K562 (cell line): ENCODE results near the gene BLZF1. TPM values are rescaled to one million over a fixed set of nuclear protein-coding genes. Genes with fewer than 3 reads are reported as not detected.

Source experiments
- ATF3 ChIP-seq, 2 experiments: fragments of 450-650 bp in 1 of 2; sonication (generic) in 1 of 2; formaldehyde crosslinking in 1 of 2; IDR thresholded peaks in 1 of 2; conservative IDR thresholded peaks in 1 of 2; 2 replicates each; pipeline versions ENCODE4 v1.6.1 to v1.8.1; 2016 to 2023; ENCODE audit warnings: mild to moderate bottlenecking in 2 of 2, moderate library complexity in 2 of 2, inconsistent platforms in 1 of 2, missing genetic modification reagents in 1 of 2
- BHLHE40 ChIP-seq: IDR thresholded peaks from 2 replicates; pipeline ENCODE4 v1.6.1; 2011; ENCODE audit warnings: low read length, improper control_type of control experiment
- DPF2 ChIP-seq: fragments of 450-650 bp; IDR thresholded peaks from 2 replicates; pipeline ENCODE4 v1.6.1; 2016
- HDAC3 ChIP-seq: fragments of 450-650 bp; IDR thresholded peaks from 2 replicates; pipeline ENCODE4 v1.6.1; 2018; ENCODE audit warnings: borderline replicate concordance, mild to moderate bottlenecking, moderate library complexity; ENCODE audit not compliant: partially characterized antibody
- KLF16 ChIP-seq: IDR thresholded peaks from 2 replicates; pipeline ENCODE4 v1.6.1; 2016; ENCODE audit warnings: antibody characterized with exemption
- NR2C2 ChIP-seq, 2 experiments: fragments of 200-800 bp in 1 of 2; sonication (Bioruptor generic) in 1 of 2; sonication (generic) in 1 of 2; formaldehyde crosslinking in 1 of 2; IDR thresholded peaks; 2 replicates each; pipeline versions ENCODE4 v1.6.1 to v1.8.0; 2016 to 2022; ENCODE audit warnings: mild to moderate bottlenecking in 1 of 2, missing compliant biosample characterization in 1 of 2, missing genetic modification characterization in 1 of 2, missing genetic modification reagents in 1 of 2
- RCOR1 ChIP-seq, 2 experiments: IDR thresholded peaks; 2 replicates each; pipeline ENCODE4 v1.6.1; 2012; ENCODE audit warnings: low read depth in 2 of 2, low read length in 2 of 2, borderline replicate concordance in 1 of 2, improper control_type of control experiment in 1 of 2
- SRSF7 ChIP-seq: fragments of 200-400 bp; formaldehyde crosslinking; optimal IDR thresholded peaks from 2 replicates; pipeline ENCODE3; 2017; ENCODE audit warnings: mild to moderate bottlenecking, low read depth, low read length
- ZC3H11A ChIP-seq: IDR thresholded peaks from 2 replicates; pipeline ENCODE4 v1.6.1; 2012; ENCODE audit warnings: low read depth, low read length, improper control_type of control experiment
- ZNF561 ChIP-seq: fragments of 450-650 bp; formaldehyde crosslinking; conservative IDR thresholded peaks from 2 replicates; pipeline ENCODE4 v1.4.0; 2020; ENCODE audit warnings: mild to moderate bottlenecking, moderate library complexity
- polyA plus RNA-seq, 8 experiments: library from polyadenylated mRNA; depleted of rRNA in 4 of 8; stranded (reverse) in 5 of 8; unstranded in 3 of 8; fragments of >200 nt; fragmentation: Nextera tagmentation in 2 of 8; fragmentation: Illumina TruSeq in 1 of 8; extraction: Ambion mirVana in 2 of 8; extraction: Trizol in 1 of 8; gene quantifications; 2 replicates each; pipeline versions ENCODE4 v1.2.1 to v1.2.3, GENCODE V29; 2011 to 2014; ENCODE audit warnings: inconsistent platforms in 1 of 8, missing spikeins in 1 of 8
- total RNA-seq, 7 experiments: library from RNA; depleted of rRNA in 6 of 7; stranded (reverse); fragments of >200 nt in 6 of 7; fragmentation: Illumina TruSeq in 2 of 7; extraction: Trizol in 2 of 7; gene quantifications; 2 replicates each; pipeline versions ENCODE4 v1.2.1 to v1.2.3, GENCODE V29; 2011 to 2021; ENCODE audit warnings: low replicate concordance in 1 of 7
- TF ChIP-seq, protein P1 (sequence below): fragments of 450-650 bp; IDR thresholded peaks from 2 replicates; pipeline ENCODE4 v1.6.1; 2016; ENCODE audit warnings: missing biosample characterization, missing genetic modification characterization
- TF ChIP-seq, protein P2 (sequence below): fragments of 200-600 bp; sonication (generic); IDR thresholded peaks from one replicate; pipeline ENCODE4 v1.6.1; 2012; ENCODE audit warnings: mild to moderate bottlenecking, low read depth, low read length, inconsistent platforms
- TF ChIP-seq, protein P3 (sequence below), 2 experiments: fragments of 450-650 bp; IDR thresholded peaks; 2 replicates each; pipeline ENCODE4 v1.6.1; 2016

BLZF1 gene
- total and polyA plus RNA-seq, 9 of the 15 experiments (the other 6 are each of a cell fraction or from before 2014, with no cell fraction given): 20.5 to 32.8 (median 25.3) TPM

DNA sequence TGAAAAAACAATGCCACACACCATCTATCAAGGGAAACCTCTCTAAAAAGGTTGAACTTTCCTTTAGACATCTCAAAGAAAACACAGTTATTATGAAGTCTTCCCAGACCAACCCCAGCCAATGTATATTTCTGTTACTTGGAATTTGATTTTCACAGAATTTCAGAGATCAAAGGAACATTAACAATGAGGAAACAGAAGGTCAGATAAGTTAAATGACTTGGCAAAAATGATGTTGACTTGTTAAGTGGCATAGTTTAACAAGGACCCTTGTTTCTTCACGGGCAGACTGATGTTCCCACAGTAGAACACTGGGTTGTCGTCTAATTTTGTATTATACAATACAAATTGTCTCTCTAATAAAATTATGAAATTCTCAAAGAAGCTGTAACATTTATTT is 29.4 kb upstream of the BLZF1 start (continued):
- TF ChIP-seq NR2C2 (CRISPR knock-in tag; IDR thresholded peaks at IDR 0.05) (no peak), NR2C2 (tag; IDR thresholded peaks at IDR 0.05) (0 out of 2 replicates have a peak, but pooled peaks have one; percentile 23), DPF2 (peak; percentile 86), ZC3H11A (no peak), SRSF7 (no peak), ZNF561 (CRISPR knock-in tag) (no peak), KLF16 (no peak), BHLHE40 (no peak), HDAC3 (peak; percentile 25), ATF3 (IDR thresholded peaks at IDR 0.05) (no peak), ATF3 (CRISPR knock-in tag; conservative IDR thresholded peaks at IDR 0.05) (no peak), RCOR1 (IDR thresholded peaks at IDR 0.05; ENCODE audit: borderline replicate concordance in 1 of 2, low read depth in 2 of 2, low read length in 2 of 2) (peak in 1 of 2 experiments; percentile 59; a peak in 1 of 4 replicates)
- TF ChIP-seq, protein P1, sequence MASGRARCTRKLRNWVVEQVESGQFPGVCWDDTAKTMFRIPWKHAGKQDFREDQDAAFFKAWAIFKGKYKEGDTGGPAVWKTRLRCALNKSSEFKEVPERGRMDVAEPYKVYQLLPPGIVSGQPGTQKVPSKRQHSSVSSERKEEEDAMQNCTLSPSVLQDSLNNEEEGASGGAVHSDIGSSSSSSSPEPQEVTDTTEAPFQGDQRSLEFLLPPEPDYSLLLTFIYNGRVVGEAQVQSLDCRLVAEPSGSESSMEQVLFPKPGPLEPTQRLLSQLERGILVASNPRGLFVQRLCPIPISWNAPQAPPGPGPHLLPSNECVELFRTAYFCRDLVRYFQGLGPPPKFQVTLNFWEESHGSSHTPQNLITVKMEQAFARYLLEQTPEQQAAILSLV (tag): no peak
- TF ChIP-seq, protein P2, sequence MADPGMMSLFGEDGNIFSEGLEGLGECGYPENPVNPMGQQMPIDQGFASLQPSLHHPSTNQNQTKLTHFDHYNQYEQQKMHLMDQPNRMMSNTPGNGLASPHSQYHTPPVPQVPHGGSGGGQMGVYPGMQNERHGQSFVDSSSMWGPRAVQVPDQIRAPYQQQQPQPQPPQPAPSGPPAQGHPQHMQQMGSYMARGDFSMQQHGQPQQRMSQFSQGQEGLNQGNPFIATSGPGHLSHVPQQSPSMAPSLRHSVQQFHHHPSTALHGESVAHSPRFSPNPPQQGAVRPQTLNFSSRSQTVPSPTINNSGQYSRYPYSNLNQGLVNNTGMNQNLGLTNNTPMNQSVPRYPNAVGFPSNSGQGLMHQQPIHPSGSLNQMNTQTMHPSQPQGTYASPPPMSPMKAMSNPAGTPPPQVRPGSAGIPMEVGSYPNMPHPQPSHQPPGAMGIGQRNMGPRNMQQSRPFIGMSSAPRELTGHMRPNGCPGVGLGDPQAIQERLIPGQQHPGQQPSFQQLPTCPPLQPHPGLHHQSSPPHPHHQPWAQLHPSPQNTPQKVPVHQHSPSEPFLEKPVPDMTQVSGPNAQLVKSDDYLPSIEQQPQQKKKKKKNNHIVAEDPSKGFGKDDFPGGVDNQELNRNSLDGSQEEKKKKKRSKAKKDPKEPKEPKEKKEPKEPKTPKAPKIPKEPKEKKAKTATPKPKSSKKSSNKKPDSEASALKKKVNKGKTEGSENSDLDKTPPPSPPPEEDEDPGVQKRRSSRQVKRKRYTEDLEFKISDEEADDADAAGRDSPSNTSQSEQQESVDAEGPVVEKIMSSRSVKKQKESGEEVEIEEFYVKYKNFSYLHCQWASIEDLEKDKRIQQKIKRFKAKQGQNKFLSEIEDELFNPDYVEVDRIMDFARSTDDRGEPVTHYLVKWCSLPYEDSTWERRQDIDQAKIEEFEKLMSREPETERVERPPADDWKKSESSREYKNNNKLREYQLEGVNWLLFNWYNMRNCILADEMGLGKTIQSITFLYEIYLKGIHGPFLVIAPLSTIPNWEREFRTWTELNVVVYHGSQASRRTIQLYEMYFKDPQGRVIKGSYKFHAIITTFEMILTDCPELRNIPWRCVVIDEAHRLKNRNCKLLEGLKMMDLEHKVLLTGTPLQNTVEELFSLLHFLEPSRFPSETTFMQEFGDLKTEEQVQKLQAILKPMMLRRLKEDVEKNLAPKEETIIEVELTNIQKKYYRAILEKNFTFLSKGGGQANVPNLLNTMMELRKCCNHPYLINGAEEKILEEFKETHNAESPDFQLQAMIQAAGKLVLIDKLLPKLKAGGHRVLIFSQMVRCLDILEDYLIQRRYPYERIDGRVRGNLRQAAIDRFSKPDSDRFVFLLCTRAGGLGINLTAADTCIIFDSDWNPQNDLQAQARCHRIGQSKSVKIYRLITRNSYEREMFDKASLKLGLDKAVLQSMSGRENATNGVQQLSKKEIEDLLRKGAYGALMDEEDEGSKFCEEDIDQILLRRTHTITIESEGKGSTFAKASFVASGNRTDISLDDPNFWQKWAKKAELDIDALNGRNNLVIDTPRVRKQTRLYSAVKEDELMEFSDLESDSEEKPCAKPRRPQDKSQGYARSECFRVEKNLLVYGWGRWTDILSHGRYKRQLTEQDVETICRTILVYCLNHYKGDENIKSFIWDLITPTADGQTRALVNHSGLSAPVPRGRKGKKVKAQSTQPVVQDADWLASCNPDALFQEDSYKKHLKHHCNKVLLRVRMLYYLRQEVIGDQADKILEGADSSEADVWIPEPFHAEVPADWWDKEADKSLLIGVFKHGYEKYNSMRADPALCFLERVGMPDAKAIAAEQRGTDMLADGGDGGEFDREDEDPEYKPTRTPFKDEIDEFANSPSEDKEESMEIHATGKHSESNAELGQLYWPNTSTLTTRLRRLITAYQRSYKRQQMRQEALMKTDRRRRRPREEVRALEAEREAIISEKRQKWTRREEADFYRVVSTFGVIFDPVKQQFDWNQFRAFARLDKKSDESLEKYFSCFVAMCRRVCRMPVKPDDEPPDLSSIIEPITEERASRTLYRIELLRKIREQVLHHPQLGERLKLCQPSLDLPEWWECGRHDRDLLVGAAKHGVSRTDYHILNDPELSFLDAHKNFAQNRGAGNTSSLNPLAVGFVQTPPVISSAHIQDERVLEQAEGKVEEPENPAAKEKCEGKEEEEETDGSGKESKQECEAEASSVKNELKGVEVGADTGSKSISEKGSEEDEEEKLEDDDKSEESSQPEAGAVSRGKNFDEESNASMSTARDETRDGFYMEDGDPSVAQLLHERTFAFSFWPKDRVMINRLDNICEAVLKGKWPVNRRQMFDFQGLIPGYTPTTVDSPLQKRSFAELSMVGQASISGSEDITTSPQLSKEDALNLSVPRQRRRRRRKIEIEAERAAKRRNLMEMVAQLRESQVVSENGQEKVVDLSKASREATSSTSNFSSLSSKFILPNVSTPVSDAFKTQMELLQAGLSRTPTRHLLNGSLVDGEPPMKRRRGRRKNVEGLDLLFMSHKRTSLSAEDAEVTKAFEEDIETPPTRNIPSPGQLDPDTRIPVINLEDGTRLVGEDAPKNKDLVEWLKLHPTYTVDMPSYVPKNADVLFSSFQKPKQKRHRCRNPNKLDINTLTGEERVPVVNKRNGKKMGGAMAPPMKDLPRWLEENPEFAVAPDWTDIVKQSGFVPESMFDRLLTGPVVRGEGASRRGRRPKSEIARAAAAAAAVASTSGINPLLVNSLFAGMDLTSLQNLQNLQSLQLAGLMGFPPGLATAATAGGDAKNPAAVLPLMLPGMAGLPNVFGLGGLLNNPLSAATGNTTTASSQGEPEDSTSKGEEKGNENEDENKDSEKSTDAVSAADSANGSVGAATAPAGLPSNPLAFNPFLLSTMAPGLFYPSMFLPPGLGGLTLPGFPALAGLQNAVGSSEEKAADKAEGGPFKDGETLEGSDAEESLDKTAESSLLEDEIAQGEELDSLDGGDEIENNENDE: no peak
- TF ChIP-seq, protein P3, sequence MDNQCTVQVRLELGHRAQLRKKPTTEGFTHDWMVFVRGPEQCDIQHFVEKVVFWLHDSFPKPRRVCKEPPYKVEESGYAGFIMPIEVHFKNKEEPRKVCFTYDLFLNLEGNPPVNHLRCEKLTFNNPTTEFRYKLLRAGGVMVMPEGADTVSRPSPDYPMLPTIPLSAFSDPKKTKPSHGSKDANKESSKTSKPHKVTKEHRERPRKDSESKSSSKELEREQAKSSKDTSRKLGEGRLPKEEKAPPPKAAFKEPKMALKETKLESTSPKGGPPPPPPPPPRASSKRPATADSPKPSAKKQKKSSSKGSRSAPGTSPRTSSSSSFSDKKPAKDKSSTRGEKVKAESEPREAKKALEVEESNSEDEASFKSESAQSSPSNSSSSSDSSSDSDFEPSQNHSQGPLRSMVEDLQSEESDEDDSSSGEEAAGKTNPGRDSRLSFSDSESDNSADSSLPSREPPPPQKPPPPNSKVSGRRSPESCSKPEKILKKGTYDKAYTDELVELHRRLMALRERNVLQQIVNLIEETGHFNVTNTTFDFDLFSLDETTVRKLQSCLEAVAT (IDR thresholded peaks at IDR 0.05): no peak
